Stimulated activated CD8-positive, alpha-beta memory T cell treated with anti-CD3 and anti-CD28 coated beads, Interleukin-7, amount 100 ng/mL, for 24 hours (primary cell): ENCODE measurements around the gene PSMA2.
"Not testable (repeated sequence)": the region's sequence is repeated elsewhere in the genome, so short reads cannot be mapped to it uniquely, and the experiment has no call there.

Experiments
- DNase-seq: peaks from one replicate; pipeline ENCODE4 v3.0.0-alpha.2; 2020; ENCODE audit warnings: low read depth

Gene PSMA2

GRCh38 chr7:42907316-42907715 lies 24.7 kb downstream of the PSMA2 start:
- DNase-seq: no peak

- no peak for DNase-seq
These were observed 25.8 kb downstream of the PSMA2 start for GRCh38 chr7:42906181-42906580.

GRCh38 chr7:42902331-42902730 lies 29.6 kb downstream of the PSMA2 start:
- DNase-seq: no peak

- DNase-seq: no peak
These were observed 31.1 kb downstream of the PSMA2 start for GRCh38 chr7:42900842-42901241.

- no peak for DNase-seq
These were observed 38.4 kb downstream of the PSMA2 start for GRCh38 chr7:42893346-42894240.

GRCh38 chr7:42886893-42887505 lies 45.0 kb downstream of the PSMA2 start:
- DNase-seq: no peak

- DNase-seq: no peak
These were observed 45.8 kb downstream of the PSMA2 start for GRCh38 chr7:42886129-42886528.

- DNase-seq: not testable (repeated sequence)
These were observed 46.8 kb downstream of the PSMA2 start for GRCh38 chr7:42885183-42885582.

GRCh38 chr7:42883950-42884349 lies 48.0 kb downstream of the PSMA2 start:
- DNase-seq: no peak

- DNase-seq: no peak
These were observed 51.6 kb downstream of the PSMA2 start for GRCh38 chr7:42880392-42880791.

GRCh38 chr7:42878303-42878702 lies 53.7 kb downstream of the PSMA2 start:
- DNase-seq: no peak

GRCh38 chr7:42877862-42878261 lies 54.1 kb downstream of the PSMA2 start:
- no peak for DNase-seq

- DNase-seq: peak; percentile 43
These were observed 55.5 kb downstream of the PSMA2 start for GRCh38 chr7:42876182-42877068.

- peak; percentile 9 for DNase-seq
These were observed 62.6 kb downstream of the PSMA2 start for GRCh38 chr7:42869131-42870020.

GRCh38 chr7:42868480-42868879 lies 63.5 kb downstream of the PSMA2 start:
- DNase-seq: no peak
